GM19238 (cell line): ENCODE results near the gene UBE2G1.

ENCODE experiments used
- DNase-seq: peaks from one replicate; pipeline ENCODE4 v3.0.0; 2011; ENCODE audit warnings: low spot score; ENCODE audit not compliant: insufficient read length

Gene UBE2G1

GRCh38 chr17:4334776-4335584 lies 31.5 kb downstream of the UBE2G1 start:
- DNase-seq = no peak

- DNase-seq = no peak
These were observed 32.1 kb downstream of the UBE2G1 start for GRCh38 chr17:4334332-4334731.

GRCh38 chr17:4333041-4333440 lies 33.4 kb downstream of the UBE2G1 start:
- DNase-seq = no peak

GRCh38 chr17:4332296-4332970 lies 34.0 kb downstream of the UBE2G1 start:
- DNase-seq = no peak

GRCh38 chr17:4331614-4332013 lies 34.9 kb downstream of the UBE2G1 start:
- DNase-seq = peak; percentile 33

GRCh38 chr17:4329838-4330237 lies 36.6 kb downstream of the UBE2G1 start:
- no peak for DNase-seq

GRCh38 chr17:4327606-4328005 lies 38.9 kb downstream of the UBE2G1 start:
- no peak for DNase-seq

- no peak for DNase-seq
These were observed 39.9 kb downstream of the UBE2G1 start for GRCh38 chr17:4326608-4327007.

- DNase-seq = no peak
These were observed 40.4 kb downstream of the UBE2G1 start for GRCh38 chr17:4326112-4326511.

- no peak for DNase-seq
These were observed 42.0 kb downstream of the UBE2G1 start for GRCh38 chr17:4324463-4324862.

GRCh38 chr17:4319221-4319620 lies 47.3 kb downstream of the UBE2G1 start:
- no peak for DNase-seq

GRCh38 chr17:4318596-4318995 lies 47.9 kb downstream of the UBE2G1 start:
- no peak for DNase-seq

- DNase-seq = no peak
These were observed 48.3 kb downstream of the UBE2G1 start for GRCh38 chr17:4318186-4318585.

GRCh38 chr17:4317610-4318009 lies 48.9 kb downstream of the UBE2G1 start:
- DNase-seq = no peak

GRCh38 chr17:4316648-4317047 lies 49.8 kb downstream of the UBE2G1 start:
- no peak for DNase-seq

GRCh38 chr17:4314618-4315017 lies 51.9 kb downstream of the UBE2G1 start:
- no peak for DNase-seq

- no peak for DNase-seq
These were observed 52.3 kb downstream of the UBE2G1 start for GRCh38 chr17:4314179-4314578.

- no peak for DNase-seq
These were observed 53.0 kb downstream of the UBE2G1 start for GRCh38 chr17:4313221-4314114.

GRCh38 chr17:4310354-4311060 lies 56.0 kb downstream of the UBE2G1 start:
- no peak for DNase-seq

- no peak for DNase-seq
These were observed 56.6 kb downstream of the UBE2G1 start for GRCh38 chr17:4309897-4310296.
